A549 (cell line): ENCODE results near the gene IL5RA. TPM values are rescaled to one million over a fixed set of nuclear protein-coding genes. Genes with fewer than 3 reads are reported as not detected.
A peak's percentile ranks its signal among the peaks of the same experiment; 100 is the strongest.

Experiments
- ATAC-seq, 2 experiments: fragments of 200-7000 bp in 1 of 2; fragments of >200 bp in 1 of 2; cut with Nextera tagmentation in 1 of 2; cut with Tn5 transposase in 1 of 2; 3 replicates each; pipeline versions ENCODE4 v1.8.0 to v1.9.1; 2018 to 2020; ENCODE audit warnings: mild to moderate bottlenecking in 1 of 2, moderate library complexity in 1 of 2
- CTCF ChIA-PET: fragments of 300-600 bp; sonication (Branson Sonifier 250); formaldehyde crosslinking; extraction: SDS; loops from one replicate; lab custom pipeline; 2021; ENCODE audit warnings: antibody characterized with exemption, inconsistent platforms; lab: Yijun Ruan, JAX
- POLR2A ChIA-PET: fragments of 350-600 bp; formaldehyde crosslinking; extraction: SDS; loops from one replicate; lab custom pipeline; 2021; ENCODE audit warnings: antibody characterized with exemption, inconsistent platforms; lab: Yijun Ruan, JAX
- DNase-seq, 2 experiments: peaks; one replicate each; pipeline versions ENCODE4 v3.0.0 to v3.0.0-alpha.2; 2011 to 2016; ENCODE audit warnings: low read depth in 1 of 2, low spot score in 1 of 2
- FAIRE-seq: peaks from 2 replicates; lab custom pipeline; 2011; peaks lifted over from hg19 to GRCh38; lab: Jason Lieb, UNC
- H3K27ac ChIP-seq, 2 experiments: fragments of >200 bp; sonication (Bioruptor Twin); formaldehyde crosslinking; 3 replicates each; pipeline ENCODE4 v1.5.1; 2016 to 2017
- H3K4me1 ChIP-seq: fragments of >200 bp; sonication (Bioruptor Twin); formaldehyde crosslinking; 3 replicates; pipeline ENCODE4 v1.6.1; 2016
- H3K4me2 ChIP-seq: fragments of >200 bp; sonication (Bioruptor Twin); formaldehyde crosslinking; 3 replicates; pipeline ENCODE4 v1.6.1; 2016
- H3K4me3 ChIP-seq: fragments of >200 bp; sonication (Bioruptor Twin); formaldehyde crosslinking; 3 replicates; pipeline ENCODE4 v1.5.1; 2016
- H3K9me3 ChIP-seq: fragments of >200 bp; sonication (Bioruptor Twin); formaldehyde crosslinking; 3 replicates; pipeline ENCODE4 v1.6.1; 2016
- CHD2 ChIP-seq: fragments of 150-350 bp; IDR thresholded peaks from 2 replicates; pipeline ENCODE4 v1.6.1; 2014; ENCODE audit warnings: low read length; ENCODE audit not compliant: partially characterized antibody
- EHF ChIP-seq: fragments of 250-450 bp; sonication (Bioruptor Pico); IDR thresholded peaks from 2 replicates; pipeline ENCODE4 v1.5.0; 2020; ENCODE audit warnings: mild to moderate bottlenecking
- EHMT2 ChIP-seq: fragments of 200-600 bp; sonication (generic); IDR thresholded peaks from 2 replicates; pipeline ENCODE4 v1.6.1; 2016; ENCODE audit warnings: antibody characterized with exemption, low read depth, mild to moderate bottlenecking, moderate library complexity
- HDAC2 ChIP-seq: fragments of 200-600 bp; sonication (generic); IDR thresholded peaks from 2 replicates; pipeline ENCODE4 v1.6.1; 2016
- HES2 ChIP-seq: fragments of >200 bp; sonication (Bioruptor Twin); formaldehyde crosslinking; IDR thresholded peaks from 2 replicates; pipeline ENCODE4 v1.6.1; 2016
- HOXB13 ChIP-seq: fragments of 250-450 bp; sonication (Bioruptor Pico); IDR thresholded peaks from 2 replicates; pipeline ENCODE4 v1.5.0; 2020; ENCODE audit warnings: low read depth, mild to moderate bottlenecking, moderate library complexity
- JUN ChIP-seq, 2 experiments: fragments of >200 bp; sonication (Bioruptor Twin); formaldehyde crosslinking; IDR thresholded peaks; 2 replicates in 1 of 2; 3 replicates in 1 of 2; pipeline ENCODE4 v1.6.1; 2016 to 2017
- JUNB ChIP-seq: fragments of >200 bp; sonication (Bioruptor Twin); formaldehyde crosslinking; IDR thresholded peaks from 2 replicates; pipeline ENCODE4 v1.6.1; 2016
- KDM1A ChIP-seq: fragments of 200-600 bp; sonication (generic); IDR thresholded peaks from 2 replicates; pipeline ENCODE4 v1.6.1; 2016; ENCODE audit warnings: low read depth, mild to moderate bottlenecking
- NFE2L2 ChIP-seq: fragments of 150-350 bp; conservative IDR thresholded peaks from 2 replicates; pipeline ENCODE4 v1.6.1; 2014; ENCODE audit warnings: low read length
- NR3C1 ChIP-seq: fragments of >200 bp; sonication (Bioruptor Twin); formaldehyde crosslinking; IDR thresholded peaks from 3 replicates; pipeline ENCODE4 v1.6.1; 2017
- RARB ChIP-seq: fragments of 250-450 bp; sonication (Bioruptor Pico); IDR thresholded peaks from 2 replicates; pipeline ENCODE4 v1.8.0; 2021; ENCODE audit warnings: mild to moderate bottlenecking, moderate library complexity
- RCOR1 ChIP-seq: fragments of 150-350 bp; IDR thresholded peaks from 2 replicates; pipeline ENCODE4 v1.6.1; 2014; ENCODE audit warnings: antibody characterized with exemption, low read length, low read depth
- RNF2 ChIP-seq: fragments of 200-600 bp; sonication (generic); IDR thresholded peaks from 2 replicates; pipeline ENCODE4 v1.6.1; 2016; ENCODE audit warnings: low read depth, mild to moderate bottlenecking, antibody characterized with exemption, moderate library complexity, borderline replicate concordance
- SMC3 ChIP-seq: fragments of >200 bp; sonication (Bioruptor Twin); formaldehyde crosslinking; IDR thresholded peaks from 3 replicates; pipeline ENCODE4 v1.6.1; 2018; ENCODE audit warnings: inconsistent platforms
- WGBS: methylation state at CpG from one replicate; pipeline ENCODE4 v1.1.6; 2017; ENCODE audit errors: missing lambda C conversion rate; 5-methylcytosine and 5-hydroxymethylcytosine counted together
- polyA plus RNA-seq, 4 experiments: library from polyadenylated mRNA; depleted of rRNA in 3 of 4; stranded (reverse); fragments of >200 nt; fragmentation: RNase III in 1 of 4; extraction: RNeasy Plus Mini Kit Qiagen cat#74134 plus additional on column Dnase treatment in 1 of 4; gene quantifications; 2 replicates in 3 of 4; 3 replicates in 1 of 4; pipeline ENCODE4 v1.2.3, GENCODE V29; 2011 to 2017
- TF ChIP-seq, protein P1 (sequence below): fragments of 250-450 bp; sonication (Bioruptor Pico); IDR thresholded peaks from 2 replicates; pipeline ENCODE4 v1.5.0; 2020; ENCODE audit warnings: low read depth, mild to moderate bottlenecking, moderate library complexity
- TF ChIP-seq, protein P2 (sequence below): fragments of >200 bp; sonication (Bioruptor Twin); formaldehyde crosslinking; IDR thresholded peaks from 3 replicates; pipeline ENCODE4 v1.6.1; 2016
- TF ChIP-seq, protein P3 (sequence below): IDR thresholded peaks from 2 replicates; pipeline ENCODE4 v1.6.1; 2012

IL5RA gene
- polyA plus RNA-seq, 2 of the 4 experiments (the other 2 are of a cell fraction) = not detected

GRCh38 chr3:3154879-3155610 lies 44.9 kb upstream of the IL5RA start:
- peak; percentile 26 to 38; a peak in 2 of 6 replicates for ATAC-seq
- TF ChIP-seq, protein P1, sequence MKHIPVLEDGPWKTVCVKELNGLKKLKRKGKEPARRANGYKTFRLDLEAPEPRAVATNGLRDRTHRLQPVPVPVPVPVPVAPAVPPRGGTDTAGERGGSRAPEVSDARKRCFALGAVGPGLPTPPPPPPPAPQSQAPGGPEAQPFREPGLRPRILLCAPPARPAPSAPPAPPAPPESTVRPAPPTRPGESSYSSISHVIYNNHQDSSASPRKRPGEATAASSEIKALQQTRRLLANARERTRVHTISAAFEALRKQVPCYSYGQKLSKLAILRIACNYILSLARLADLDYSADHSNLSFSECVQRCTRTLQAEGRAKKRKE = no peak
- TF ChIP-seq JUN (IDR thresholded peaks at IDR 0.05) (0 out of 5 replicates have a peak, but pooled peaks of 1 of the 2 experiments have one; percentile 20), RNF2 (no peak), KDM1A (no peak), EHF (CRISPR knock-in tag) (no peak)
- TF ChIP-seq, protein P2, sequence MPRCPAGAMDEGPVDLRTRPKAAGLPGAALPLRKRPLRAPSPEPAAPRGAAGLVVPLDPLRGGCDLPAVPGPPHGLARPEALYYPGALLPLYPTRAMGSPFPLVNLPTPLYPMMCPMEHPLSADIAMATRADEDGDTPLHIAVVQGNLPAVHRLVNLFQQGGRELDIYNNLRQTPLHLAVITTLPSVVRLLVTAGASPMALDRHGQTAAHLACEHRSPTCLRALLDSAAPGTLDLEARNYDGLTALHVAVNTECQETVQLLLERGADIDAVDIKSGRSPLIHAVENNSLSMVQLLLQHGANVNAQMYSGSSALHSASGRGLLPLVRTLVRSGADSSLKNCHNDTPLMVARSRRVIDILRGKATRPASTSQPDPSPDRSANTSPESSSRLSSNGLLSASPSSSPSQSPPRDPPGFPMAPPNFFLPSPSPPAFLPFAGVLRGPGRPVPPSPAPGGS = no peak
- Histone ChIP-seq H3K4me1 (peaks cover 8% of the 10 kb centered on the region; the same call in 2 of the 3 replicates), H3K4me3 (no peak overlapping the region), H3K9me3 (no peaks in the 10 kb centered on the region), H3K27ac (no peak overlapping the region), H3K4me2 (no peak overlapping the region)
- POLR2A ChIA-PET = no interaction called here
- FAIRE-seq = no peak
- DNase-seq = no peak
- 95% methylated on average over 5 of the region's 5 CpGs for WGBS
- CTCF ChIA-PET = interaction anchor here (1.4 kb wide), 1 partner anchor 16 kb away, joined by 5 read pairs; no protein-coding TSS in a partner anchor

- no peak for DNase-seq
- no peak overlapping the region for H3K27ac ChIP-seq
- WGBS = 78% methylated on average over 1 of the region's 1 CpG
- peaks cover 9% of the 10 kb centered on the region; the same call in 2 of the 3 replicates for H3K4me1 ChIP-seq
- no peaks in the 10 kb centered on the region for H3K9me3 ChIP-seq
- no peak overlapping the region for H3K4me2 ChIP-seq
- ChIA-PET CTCF (interaction anchor here (0.6 to 1.5 kb wide), 2 partner anchors 18 to 604 kb away, joined by 3 read pairs; no protein-coding TSS in a partner anchor), POLR2A (interaction anchor here (1.2 kb wide), 1 partner anchor 26 kb away, joined by 3 read pairs; no protein-coding TSS in a partner anchor)
- TF ChIP-seq, protein P3, sequence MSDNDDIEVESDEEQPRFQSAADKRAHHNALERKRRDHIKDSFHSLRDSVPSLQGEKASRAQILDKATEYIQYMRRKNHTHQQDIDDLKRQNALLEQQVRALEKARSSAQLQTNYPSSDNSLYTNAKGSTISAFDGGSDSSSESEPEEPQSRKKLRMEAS = no peak
- TF ChIP-seq HES2 = no peak
- no peak for TF ChIP-seq NR3C1
- TF ChIP-seq EHMT2 = no peak
- TF ChIP-seq NFE2L2 = no peak
- TF ChIP-seq RARB (CRISPR knock-in tag) = no peak
- TF ChIP-seq JUNB = no peak
- no peak for TF ChIP-seq RCOR1
- TF ChIP-seq, protein P2 = no peak
- no peak for TF ChIP-seq HOXB13
- TF ChIP-seq HDAC2 = no peak
- TF ChIP-seq CHD2 = no peak
- no peak for FAIRE-seq
- no peak overlapping the region for H3K4me3 ChIP-seq
- ATAC-seq = no peak
Measured at GRCh38 chr3:3151513-3151912, 41.3 kb upstream of the IL5RA start.

GRCh38 chr3:3149560-3149959 lies 39.4 kb upstream of the IL5RA start:
- peaks cover 9% of the 10 kb centered on the region; the same call in 2 of the 3 replicates for H3K4me1 ChIP-seq
- H3K4me3 ChIP-seq = no peak overlapping the region
- H3K4me2 ChIP-seq = no peak overlapping the region
- no peak for FAIRE-seq
- no peak for TF ChIP-seq SMC3
- TF ChIP-seq, all 56 proteins: peak for 0
- ATAC-seq = no peak
- Histone ChIP-seq H3K27ac (no peak overlapping the region), H3K9me3 (no peaks in the 10 kb centered on the region)
- WGBS = 93% methylated on average over 1 of the region's 1 CpG
- CTCF ChIA-PET = interaction anchor here (0.9 kb wide), 1 partner anchor 29 kb away, joined by 4 read pairs; no protein-coding TSS in a partner anchor
- no peak for DNase-seq
- POLR2A ChIA-PET = no interaction called here
